HUES64 (cell line): ENCODE results near the gene MDM4.

Experiments used
- H3K27ac ChIP-seq: 2 replicates; pipeline ENCODE4 v1.7.0; 2013; ENCODE audit warnings: low read depth, low read length, inconsistent platforms
- H3K27me3 ChIP-seq: 2 replicates; pipeline ENCODE4 v1.6.1; 2013; ENCODE audit warnings: mild to moderate bottlenecking, low read length; ENCODE audit not compliant: insufficient read depth
- H3K36me3 ChIP-seq: 2 replicates; pipeline ENCODE4 v1.6.1; 2013; ENCODE audit warnings: mild to moderate bottlenecking, low read length; ENCODE audit not compliant: insufficient read depth
- H3K4me1 ChIP-seq: 2 replicates; pipeline ENCODE4 v1.6.1; 2013; ENCODE audit warnings: mild to moderate bottlenecking, low read length, moderate library complexity; ENCODE audit not compliant: insufficient read depth
- H3K4me3 ChIP-seq: 2 replicates; pipeline ENCODE4 v1.5.1; 2013; ENCODE audit warnings: mild to moderate bottlenecking, low read length, moderate library complexity
- H3K9ac ChIP-seq: 2 replicates; pipeline ENCODE4 v1.6.1; 2013; ENCODE audit warnings: mild to moderate bottlenecking, low read depth, low read length
- H3K9me3 ChIP-seq: 2 replicates; pipeline ENCODE4 v1.6.1; 2013; ENCODE audit warnings: low read depth, low read length; ENCODE audit not compliant: insufficient read depth
- whole genome bisulfite sequencing: fragments of 150-250, 120-280 bp; methylation state at CpG from one replicate; pipeline ENCODE4 v1.1.7; 2013; ENCODE audit warnings: missing lambda C conversion rate; 5-methylcytosine and 5-hydroxymethylcytosine counted together

The MDM4 gene

GRCh38 chr1:204523605-204524215 is 7.5 kb downstream of the MDM4 start:
- WGBS: 93% methylated on average over 8 of the region's 9 CpGs
- H3K4me1 ChIP-seq: no peaks in the 10 kb centered on the region
- H3K9me3 ChIP-seq: peaks cover 6% of the 10 kb centered on the region; the same call in 1 of the 2 replicates
- no peaks in the 10 kb centered on the region for H3K27me3 ChIP-seq
- H3K4me3 ChIP-seq: no peak overlapping the region
- peaks cover 60% of the 10 kb centered on the region for H3K36me3 ChIP-seq
- no peak overlapping the region for H3K27ac ChIP-seq
- H3K9ac ChIP-seq: no peak overlapping the region

GRCh38 chr1:204524986-204525385 is 8.8 kb downstream of the MDM4 start:
- no peaks in the 10 kb centered on the region for H3K27me3 ChIP-seq
- peaks cover 6% of the 10 kb centered on the region; the same call in 1 of the 2 replicates for H3K9me3 ChIP-seq
- no peaks in the 10 kb centered on the region for H3K4me1 ChIP-seq
- no peak overlapping the region for H3K27ac ChIP-seq
- H3K9ac ChIP-seq: no peak overlapping the region
- no peak overlapping the region for H3K4me3 ChIP-seq
- H3K36me3 ChIP-seq: peaks cover 71% of the 10 kb centered on the region
- WGBS: 95% methylated on average over 3 of the region's 3 CpGs

GRCh38 chr1:204528241-204528640 is 12.0 kb downstream of the MDM4 start:
- no peak overlapping the region for H3K4me3 ChIP-seq
- peaks cover 6% of the 10 kb centered on the region; the same call in 1 of the 2 replicates for H3K9me3 ChIP-seq
- no peak overlapping the region for H3K9ac ChIP-seq
- peaks cover 96% of the 10 kb centered on the region for H3K36me3 ChIP-seq
- no peaks in the 10 kb centered on the region for H3K4me1 ChIP-seq
- no peaks in the 10 kb centered on the region for H3K27me3 ChIP-seq
- 94% methylated on average over 5 of the region's 5 CpGs for WGBS
- H3K27ac ChIP-seq: no peak overlapping the region

DNA sequence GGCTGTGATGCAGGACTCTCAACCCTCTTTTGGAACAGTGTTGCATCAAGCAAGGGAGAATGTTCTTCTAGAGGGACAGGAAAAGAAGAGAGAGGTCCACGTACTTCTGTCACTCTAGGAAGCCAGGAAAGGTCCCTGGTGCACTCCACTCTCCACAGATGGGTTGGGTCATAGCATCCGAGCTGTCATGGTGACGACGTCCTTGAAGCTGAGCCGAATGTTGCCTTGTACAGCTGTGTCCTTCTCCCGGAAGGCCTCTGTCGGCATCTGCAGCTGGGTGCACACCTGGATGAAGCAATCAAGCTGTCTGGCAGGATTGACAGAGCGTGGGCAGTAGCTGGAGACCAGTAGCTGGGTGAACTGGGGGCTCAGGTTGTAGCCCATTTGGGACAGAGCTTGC is 12.5 kb downstream of the MDM4 start:
- WGBS: 95% methylated on average over 8 of the region's 8 CpGs
- Histone ChIP-seq H3K4me3 (no peak overlapping the region), H3K9me3 (peaks cover 3% of the 10 kb centered on the region; the same call in 1 of the 2 replicates), H3K4me1 (no peaks in the 10 kb centered on the region), H3K27ac (no peak overlapping the region), H3K9ac (no peak overlapping the region), H3K36me3 (peaks cover 97% of the 10 kb centered on the region), H3K27me3 (no peaks in the 10 kb centered on the region)

- no peak overlapping the region for H3K9ac ChIP-seq
- no peaks in the 10 kb centered on the region for H3K4me1 ChIP-seq
- H3K9me3 ChIP-seq: no peaks in the 10 kb centered on the region
- 96% methylated on average over 7 of the region's 7 CpGs for WGBS
- H3K36me3 ChIP-seq: peaks cover 98% of the 10 kb centered on the region
- no peak overlapping the region for H3K4me3 ChIP-seq
- no peaks in the 10 kb centered on the region for H3K27me3 ChIP-seq
- H3K27ac ChIP-seq: no peak overlapping the region
Observed at GRCh38 chr1:204529371-204529895, 13.2 kb downstream of the MDM4 start.

GRCh38 chr1:204530932-204531331 is 14.7 kb downstream of the MDM4 start:
- Histone ChIP-seq H3K27me3 (no peaks in the 10 kb centered on the region), H3K27ac (no peak overlapping the region), H3K4me3 (no peak overlapping the region), H3K9ac (no peak overlapping the region), H3K9me3 (no peaks in the 10 kb centered on the region), H3K36me3 (peaks cover 95% of the 10 kb centered on the region), H3K4me1 (no peaks in the 10 kb centered on the region)
- no CpG with 5 or more reads among the region's 1 CpG for WGBS

GRCh38 chr1:204532832-204533231 is 16.6 kb downstream of the MDM4 start:
- Histone ChIP-seq H3K27me3 (no peaks in the 10 kb centered on the region), H3K9ac (no peak overlapping the region), H3K4me3 (no peak overlapping the region), H3K27ac (no peak overlapping the region), H3K4me1 (no peaks in the 10 kb centered on the region), H3K36me3 (peaks cover 94% of the 10 kb centered on the region), H3K9me3 (no peaks in the 10 kb centered on the region)

- Histone ChIP-seq H3K36me3 (peaks cover 96% of the 10 kb centered on the region), H3K4me3 (no peak overlapping the region), H3K27me3 (no peaks in the 10 kb centered on the region), H3K4me1 (peaks cover 4% of the 10 kb centered on the region; the same call in 1 of the 2 replicates), H3K9me3 (no peaks in the 10 kb centered on the region), H3K9ac (no peak overlapping the region), H3K27ac (no peak overlapping the region; the same call in 1 of the 2 replicates)
- WGBS: 77% methylated on average over 2 of the region's 2 CpGs
Observed at GRCh38 chr1:204541626-204542025, 25.4 kb downstream of the MDM4 start.

GRCh38 chr1:204544321-204544720 is 28.1 kb downstream of the MDM4 start:
- WGBS: 94% methylated on average over 2 of the region's 2 CpGs
- H3K36me3 ChIP-seq: peaks cover 97% of the 10 kb centered on the region
- H3K9ac ChIP-seq: no peak overlapping the region
- no peak overlapping the region for H3K27ac ChIP-seq
- no peak overlapping the region for H3K4me3 ChIP-seq
- peaks cover 4% of the 10 kb centered on the region; the same call in 1 of the 2 replicates for H3K4me1 ChIP-seq
- no peaks in the 10 kb centered on the region for H3K27me3 ChIP-seq
- no peaks in the 10 kb centered on the region for H3K9me3 ChIP-seq

- Histone ChIP-seq H3K9me3 (no peaks in the 10 kb centered on the region), H3K27ac (no peak overlapping the region), H3K9ac (no peak overlapping the region), H3K36me3 (peaks cover 99% of the 10 kb centered on the region), H3K4me3 (no peak overlapping the region), H3K27me3 (no peaks in the 10 kb centered on the region), H3K4me1 (peaks cover 4% of the 10 kb centered on the region; the same call in 1 of the 2 replicates)
- 93% methylated on average over 2 of the region's 2 CpGs for WGBS
Observed at GRCh38 chr1:204545202-204545601, 29.0 kb downstream of the MDM4 start.

GRCh38 chr1:204545881-204546280 is 29.7 kb downstream of the MDM4 start:
- H3K27ac ChIP-seq: no peak overlapping the region
- no peak overlapping the region for H3K9ac ChIP-seq
- H3K36me3 ChIP-seq: peaks cover 100% of the 10 kb centered on the region
- peaks cover 4% of the 10 kb centered on the region; the same call in 1 of the 2 replicates for H3K4me1 ChIP-seq
- H3K4me3 ChIP-seq: no peak overlapping the region
- no peaks in the 10 kb centered on the region for H3K27me3 ChIP-seq
- H3K9me3 ChIP-seq: no peaks in the 10 kb centered on the region
- WGBS: no CpG with 5 or more reads among the region's 2 CpGs
